Suprapubic skin (tissue), 4 donors: ENCODE results near the gene RSBN1L. TPM values are rescaled to one million over a fixed set of nuclear protein-coding genes. Genes with fewer than 3 reads are reported as not detected.

Experiments
- DNase-seq, 2 donors: peaks; one replicate each; pipeline ENCODE4 v3.0.0-alpha.2; 2019; ENCODE audit warnings: low spot score in 2 of 2
- H3K27ac ChIP-seq: fragments of 200-600 bp; sonication (generic); one replicate; pipeline ENCODE4 v1.5.1; 2019
- H3K27me3 ChIP-seq: fragments of 200-600 bp; sonication (generic); one replicate; pipeline ENCODE4 v1.5.1; 2019
- H3K36me3 ChIP-seq: fragments of 200-600 bp; sonication (generic); one replicate; pipeline ENCODE4 v1.5.1; 2019
- H3K4me1 ChIP-seq: fragments of 200-600 bp; sonication (generic); one replicate; pipeline ENCODE4 v1.5.1; 2019
- H3K4me3 ChIP-seq: fragments of 200-600 bp; sonication (generic); one replicate; pipeline ENCODE4 v1.5.1; 2019; ENCODE audit warnings: mild to moderate bottlenecking
- H3K9me3 ChIP-seq: fragments of 200-600 bp; sonication (generic); one replicate; pipeline ENCODE4 v1.5.1; 2019
- CTCF ChIP-seq, 2 donors: fragments of 200-600 bp in 1 of 2; fragments of 450-650 bp in 1 of 2; sonication (generic) in 1 of 2; IDR thresholded peaks; one replicate each; pipeline ENCODE4 v1.5.1; 2016 to 2019; ENCODE audit warnings: antibody characterized with exemption in 2 of 2, mild to moderate bottlenecking in 1 of 2, moderate library complexity in 1 of 2
- EP300 ChIP-seq: sonication (generic); formaldehyde crosslinking; IDR thresholded peaks from one replicate; pipeline ENCODE4 v1.6.1; 2017; ENCODE audit warnings: antibody characterized with exemption
- POLR2A ChIP-seq, 2 donors: fragments of 450-650 bp; IDR thresholded peaks; one replicate each; pipeline ENCODE4 v1.6.1; 2017; ENCODE audit warnings: antibody characterized with exemption in 2 of 2, mild to moderate bottlenecking in 2 of 2, moderate library complexity in 2 of 2
- POLR2AphosphoS5 ChIP-seq, 3 donors: sonication (generic); formaldehyde crosslinking; IDR thresholded peaks; one replicate each; pipeline ENCODE4 v1.6.1; 2017; ENCODE audit warnings: antibody characterized with exemption in 3 of 3
- WGBS: methylation state at CpG from one replicate; pipeline ENCODE4 v1.1.5; 2018; 5-methylcytosine and 5-hydroxymethylcytosine counted together
- total RNA-seq, 4 donors: library from RNA; depleted of rRNA; stranded (reverse); fragments of >200 nt; gene quantifications; one replicate each; pipeline ENCODE4 v1.1.0, GENCODE V29; 2016

The RSBN1L gene
- total RNA-seq, 4 donors from 2014 or later: 17.1 to 19.7 (median 18.3) TPM

DNA sequence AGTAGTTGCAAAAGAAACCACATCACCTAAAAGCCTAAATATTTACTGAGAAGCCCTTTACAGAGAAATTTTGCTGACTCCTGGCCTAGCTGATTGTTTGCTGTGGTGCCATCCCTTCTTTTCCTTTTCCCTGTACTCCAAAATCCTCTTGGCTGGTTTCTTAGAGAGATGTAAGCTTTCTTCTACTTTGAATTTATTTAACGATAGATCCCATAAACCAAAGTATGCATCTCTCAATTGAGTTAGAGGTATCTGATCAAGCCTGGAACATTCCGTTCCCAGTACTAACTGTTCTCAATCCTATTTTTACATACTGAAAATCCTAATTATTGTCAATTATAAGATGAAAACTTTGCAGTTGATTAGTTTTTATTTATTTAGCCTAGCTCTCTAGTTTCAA lies 95.7 kb downstream of the RSBN1L start:
- Histone ChIP-seq H3K27ac (no peak overlapping the region), H3K4me3 (no peak overlapping the region), H3K27me3 (no peaks in the 10 kb centered on the region), H3K4me1 (peaks cover 14% of the 10 kb centered on the region), H3K36me3 (peaks cover 11% of the 10 kb centered on the region), H3K9me3 (no peaks in the 10 kb centered on the region)
- TF ChIP-seq POLR2A (IDR thresholded peaks at IDR 0.05): no peak
- no peak for TF ChIP-seq EP300
- no peak for TF ChIP-seq CTCF (IDR thresholded peaks at IDR 0.05)
- TF ChIP-seq POLR2AphosphoS5 (IDR thresholded peaks at IDR 0.05): no peak
- WGBS: 85% methylated on average over 2 of the region's 2 CpGs
- no peak for DNase-seq

DNA sequence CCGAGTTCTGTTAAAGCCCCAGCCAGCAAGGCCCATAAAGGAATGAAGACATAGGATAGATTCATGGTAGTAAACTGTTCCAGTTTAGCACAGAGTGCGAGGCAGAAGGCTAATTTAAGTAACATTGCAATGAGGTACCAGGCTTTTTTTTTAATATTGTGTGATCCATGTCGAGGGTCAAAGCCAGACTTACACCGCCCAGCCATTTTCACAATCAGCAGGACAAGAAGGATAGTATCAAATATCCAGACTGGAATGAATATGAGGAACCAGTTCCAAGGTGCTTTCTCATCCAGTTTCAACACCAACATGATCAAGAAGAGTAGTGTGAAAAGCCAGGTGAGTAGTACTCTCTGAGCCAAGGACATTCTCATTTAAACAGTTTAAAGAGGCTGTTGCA lies 97.7 kb downstream of the RSBN1L start:
- no peak overlapping the region for H3K4me3 ChIP-seq
- TF ChIP-seq POLR2AphosphoS5 (IDR thresholded peaks at IDR 0.05): no peak
- no peak overlapping the region for H3K27ac ChIP-seq
- H3K27me3 ChIP-seq: no peaks in the 10 kb centered on the region
- peaks cover 20% of the 10 kb centered on the region for H3K4me1 ChIP-seq
- WGBS: 85% methylated on average over 4 of the region's 4 CpGs
- DNase-seq: no peak
- peaks cover 11% of the 10 kb centered on the region for H3K36me3 ChIP-seq
- H3K9me3 ChIP-seq: no peaks in the 10 kb centered on the region

- Histone ChIP-seq H3K4me3 (no peak overlapping the region), H3K36me3 (peaks cover 11% of the 10 kb centered on the region)
Measured at GRCh38 chr7:77796109-77796508, 99.8 kb downstream of the RSBN1L start.

GRCh38 chr7:77796960-77797359 lies 100.7 kb downstream of the RSBN1L start:
- peak overlapping the region; percentile 92 for H3K4me3 ChIP-seq
- 33% methylated on average over 5 of the region's 5 CpGs for WGBS
- TF ChIP-seq POLR2AphosphoS5 (IDR thresholded peaks at IDR 0.05) (no peak), POLR2A (IDR thresholded peaks at IDR 0.05) (no peak), EP300 (no peak), CTCF (IDR thresholded peaks at IDR 0.05) (no peak)
- no peaks in the 10 kb centered on the region for H3K27me3 ChIP-seq
- DNase-seq: no peak
- H3K9me3 ChIP-seq: no peaks in the 10 kb centered on the region
- no peak overlapping the region for H3K27ac ChIP-seq
- H3K4me1 ChIP-seq: peaks cover 31% of the 10 kb centered on the region
- peaks cover 11% of the 10 kb centered on the region for H3K36me3 ChIP-seq

More at GRCh38 chr7:77796109-77796508, 99.8 kb downstream of the RSBN1L start:
- H3K27ac ChIP-seq: no peak overlapping the region
- H3K9me3 ChIP-seq: no peaks in the 10 kb centered on the region
- DNase-seq: no peak
- H3K27me3 ChIP-seq: no peaks in the 10 kb centered on the region
- peaks cover 31% of the 10 kb centered on the region for H3K4me1 ChIP-seq
- WGBS: 98% methylated on average over 3 of the region's 3 CpGs
- TF ChIP-seq POLR2AphosphoS5 (IDR thresholded peaks at IDR 0.05): no peak
- TF ChIP-seq POLR2A (IDR thresholded peaks at IDR 0.05): no peak
- TF ChIP-seq EP300: no peak
- TF ChIP-seq CTCF (IDR thresholded peaks at IDR 0.05): no peak

- under 1% methylated on average over 24 of the region's 35 CpGs for WGBS
- H3K4me3 ChIP-seq: peak overlapping the region; percentile 92
- peak in 1 of 2 donors; percentile 79 for DNase-seq
- H3K36me3 ChIP-seq: peaks cover 11% of the 10 kb centered on the region
- H3K27ac ChIP-seq: peak overlapping the region; percentile 84
- TF ChIP-seq EP300 (no peak), POLR2AphosphoS5 (IDR thresholded peaks at IDR 0.05) (peak in 1 of 3 donors; percentile 39), CTCF (IDR thresholded peaks at IDR 0.05) (no peak), POLR2A (IDR thresholded peaks at IDR 0.05) (no peak)
- no peaks in the 10 kb centered on the region for H3K9me3 ChIP-seq
- H3K4me1 ChIP-seq: peaks cover 34% of the 10 kb centered on the region
- no peaks in the 10 kb centered on the region for H3K27me3 ChIP-seq
Measured at GRCh38 chr7:77797734-77798393, 101.6 kb downstream of the RSBN1L start.
